Measurements from ENCODE around the gene LNP1.
A peak's percentile ranks its signal among the peaks of the same experiment; 100 is the strongest.
"Not testable (repeated sequence)": the region's sequence is repeated elsewhere in the genome, so short reads cannot be mapped to it uniquely, and the experiment has no call there.

LNP1 gene, protein sequence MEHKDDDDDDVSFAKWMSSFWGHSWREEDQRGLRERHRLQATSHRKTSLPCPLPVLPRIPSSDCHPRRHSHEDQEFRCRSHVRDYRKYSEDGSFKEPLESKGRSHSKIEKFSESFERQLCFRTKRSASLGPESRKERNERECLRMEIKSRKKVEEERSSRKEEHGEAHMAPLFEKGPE

DNA sequence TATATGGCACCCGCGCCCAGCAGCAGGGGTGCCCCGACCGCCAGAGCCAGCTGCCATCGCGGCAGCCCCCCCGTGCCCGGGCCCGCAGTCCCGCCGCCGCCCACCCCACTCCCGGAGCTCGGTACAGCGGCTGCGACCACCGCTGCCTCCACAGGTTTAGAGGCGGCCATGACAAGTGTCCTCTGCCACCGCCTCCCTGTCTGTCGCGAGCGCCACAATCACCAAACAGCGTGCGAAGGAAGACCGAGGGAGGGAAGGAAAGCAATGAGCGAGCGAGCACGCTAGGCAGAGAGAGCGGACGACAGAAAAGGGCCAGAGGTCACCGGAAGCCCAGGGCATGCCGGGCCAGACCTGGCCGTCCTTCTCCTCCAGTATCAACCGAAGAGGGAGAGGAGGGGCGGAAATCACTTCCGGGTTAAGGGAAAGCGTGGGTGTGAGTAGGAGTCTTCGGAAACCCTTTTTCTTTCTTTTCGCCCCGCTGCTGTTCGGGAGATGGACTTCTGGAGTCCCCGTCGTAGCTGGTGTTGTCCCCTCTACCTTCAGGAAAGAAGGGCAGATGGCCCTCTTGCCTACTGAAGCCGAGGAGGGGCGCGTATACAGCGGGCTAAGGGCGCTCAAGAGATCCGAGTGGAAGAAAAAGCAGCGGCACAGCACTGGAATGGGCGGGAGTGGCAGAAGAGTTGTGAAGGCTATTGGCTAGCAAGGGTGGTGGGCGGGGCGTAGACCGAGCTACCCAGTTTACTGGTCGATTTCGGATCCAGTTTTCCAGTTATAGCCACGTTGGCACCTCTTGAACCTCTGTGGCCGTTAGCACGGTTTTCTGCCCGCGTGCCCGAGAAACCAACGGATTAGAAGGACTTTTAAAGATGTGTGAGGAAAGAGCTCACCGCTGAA, at the start of gene LNP1, which contains the start of gene TOMM70:
Gene LNP1, plus strand, starts transcription at position 760 of the 894 bp plus-strand sequence. CDS start 28,191 bp downstream, outside the sequence.
Gene TOMM70, minus strand, starts transcription at position 310 of the 894 bp plus-strand sequence. Its CDS starts 140 bp downstream, at position 170.
- peak; percentile 96 for DNase-seq

DNA sequence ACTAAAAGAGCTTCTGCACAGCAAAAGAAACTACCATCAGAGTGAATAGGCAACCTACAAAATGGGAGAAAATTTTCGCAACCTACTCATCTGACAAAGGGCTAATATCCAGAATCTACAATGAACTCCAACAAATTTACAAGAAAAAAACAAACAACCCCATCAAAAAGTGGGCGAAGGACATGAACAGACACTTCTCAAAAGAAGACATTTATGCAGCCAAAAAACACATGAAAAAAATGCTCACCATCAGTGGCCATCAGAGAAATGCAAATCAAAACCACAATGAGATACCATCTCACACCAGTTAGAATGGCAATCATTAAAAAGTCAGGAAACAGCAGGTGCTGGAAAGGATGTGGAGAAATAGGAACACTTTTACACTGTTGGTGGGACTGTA, 49.6 kb upstream of the LNP1 start:
- DNase-seq = not testable (repeated sequence)

DNA sequence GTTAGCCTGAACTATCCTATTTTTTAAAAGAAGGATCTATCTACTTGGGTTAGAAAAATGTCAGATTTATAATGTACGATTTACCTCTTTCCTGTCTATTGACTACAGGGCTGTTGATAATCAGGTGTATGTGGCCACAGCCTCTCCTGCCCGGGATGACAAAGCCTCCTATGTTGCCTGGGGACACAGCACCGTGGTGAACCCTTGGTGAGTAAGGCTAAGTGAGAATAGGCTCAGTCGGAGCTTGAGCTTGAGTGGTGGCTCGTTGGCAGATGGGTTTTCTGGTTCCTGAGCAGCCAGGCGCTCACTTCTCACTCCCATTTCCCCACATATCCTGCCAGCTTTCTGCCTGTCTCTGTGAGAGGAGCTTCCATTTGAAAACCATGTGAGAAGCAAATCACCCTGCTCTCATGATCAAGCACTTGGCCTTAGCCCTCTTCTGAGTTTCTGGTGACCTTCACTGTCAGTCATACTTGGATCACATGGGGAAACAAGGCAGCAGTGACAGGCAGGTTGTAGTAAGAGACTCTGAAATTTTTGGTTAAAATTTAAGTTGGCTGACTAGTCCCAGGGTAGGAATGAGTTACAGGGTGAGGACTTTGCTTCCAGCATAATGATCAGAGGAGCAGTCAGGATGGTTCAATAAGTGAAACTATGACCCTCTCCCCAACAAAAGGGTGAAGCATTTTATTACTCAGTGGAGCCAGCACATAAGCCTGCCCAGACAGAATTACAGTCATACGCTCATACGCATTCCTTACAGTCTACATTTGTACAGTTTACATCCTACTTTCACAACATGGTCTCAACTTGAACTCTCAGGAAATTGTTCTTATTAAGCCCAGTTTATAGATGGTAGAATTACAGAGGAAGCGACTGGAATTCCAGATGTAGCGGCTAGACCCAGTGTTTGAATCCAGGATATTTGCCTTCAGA, 48.8 kb upstream of the LNP1 start:
- DNase-seq = no peak

DNA sequence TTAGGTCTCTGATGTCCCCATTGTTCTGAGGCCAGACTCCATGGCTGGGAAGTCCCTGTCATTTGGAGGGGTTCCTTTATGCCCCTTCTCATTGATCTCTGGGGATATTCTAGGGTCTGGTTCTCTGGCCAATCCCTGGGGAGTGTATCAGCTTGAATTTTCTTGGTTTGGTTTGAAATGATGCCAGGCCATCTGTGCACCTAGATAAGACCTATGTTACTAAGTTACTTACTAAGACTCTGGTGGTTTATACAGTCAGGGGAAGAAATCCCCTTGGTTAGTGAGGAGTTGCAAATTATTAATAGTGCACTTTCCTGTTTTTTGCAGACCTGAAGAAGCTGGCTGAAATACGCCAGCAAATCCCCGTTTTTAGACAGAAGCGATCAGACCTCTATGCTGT, 46.5 kb upstream of the LNP1 start:
- no peak for DNase-seq

DNA sequence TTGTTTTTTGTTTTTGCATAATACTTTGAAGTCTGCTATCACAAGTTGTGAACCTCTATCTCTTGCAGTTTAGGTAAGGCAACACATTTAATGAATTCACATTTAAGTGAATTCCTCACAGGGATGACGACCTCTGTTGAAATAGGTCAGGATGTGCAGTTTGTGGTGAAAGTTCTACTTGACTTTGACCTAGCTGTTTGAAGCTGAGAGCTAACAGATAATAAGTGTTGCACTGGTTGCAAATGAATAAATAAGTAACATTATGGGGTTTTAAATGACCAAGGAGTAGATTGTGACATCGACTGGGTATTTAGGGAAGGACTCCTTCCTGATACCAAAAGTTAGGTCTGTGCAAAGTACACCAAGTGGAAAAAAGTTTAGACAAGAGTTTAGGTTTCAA, 42.9 kb upstream of the LNP1 start:
- DNase-seq = no peak

DNA sequence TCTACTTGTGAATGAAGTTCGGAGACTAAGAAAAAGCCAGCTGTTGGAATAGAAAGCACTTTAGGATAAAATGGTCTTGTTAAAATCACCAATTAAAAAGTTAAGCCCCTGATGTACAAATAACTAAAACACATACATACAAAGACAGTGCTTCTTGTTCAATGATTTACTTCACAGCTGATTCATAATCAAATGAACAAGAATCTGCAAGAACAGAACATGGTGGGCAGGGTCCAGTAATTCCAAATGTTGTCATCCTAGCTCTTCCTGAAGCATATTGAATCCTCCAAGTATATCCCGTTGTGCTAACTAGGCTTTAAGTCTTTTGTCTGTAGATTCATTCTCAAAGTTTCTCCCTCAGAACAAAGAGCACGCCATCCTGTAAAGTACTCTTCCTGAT, 42.3 kb upstream of the LNP1 start:
- DNase-seq = no peak

DNA sequence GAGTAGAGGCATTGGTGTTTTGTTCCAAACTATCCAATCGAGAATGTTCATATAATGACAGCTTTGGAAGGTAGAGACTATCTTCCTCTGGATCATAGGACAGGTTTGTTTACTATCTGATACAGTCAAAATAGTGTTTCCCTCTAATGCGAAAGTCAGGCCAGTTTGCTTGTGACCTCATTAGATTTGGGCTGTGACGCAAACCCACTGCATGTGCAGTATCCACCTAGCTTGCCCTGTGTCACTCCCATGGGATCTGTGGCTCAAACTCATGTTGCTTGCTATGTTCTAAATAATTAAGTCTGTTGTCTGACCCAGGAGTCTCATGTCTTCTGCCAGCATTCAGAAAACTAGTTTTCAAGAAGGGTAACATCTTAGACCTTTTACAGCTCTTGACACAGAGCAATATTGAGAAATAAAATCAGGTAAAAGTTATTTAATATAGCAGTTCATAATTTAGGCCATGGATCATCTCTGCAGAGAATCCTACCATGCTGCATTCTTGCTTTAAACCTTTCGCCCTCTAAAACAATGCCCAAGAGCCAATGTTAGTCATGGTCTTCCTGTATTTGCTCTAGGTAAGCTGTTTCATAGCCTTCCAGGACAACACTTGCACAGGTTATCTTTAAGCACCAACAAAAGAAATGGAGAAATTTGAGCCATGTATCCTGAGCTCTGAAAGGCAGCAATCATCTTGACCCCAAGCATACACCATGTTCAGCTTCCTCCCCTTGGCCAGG, 40.4 kb upstream of the LNP1 start:
- no peak for DNase-seq

DNA sequence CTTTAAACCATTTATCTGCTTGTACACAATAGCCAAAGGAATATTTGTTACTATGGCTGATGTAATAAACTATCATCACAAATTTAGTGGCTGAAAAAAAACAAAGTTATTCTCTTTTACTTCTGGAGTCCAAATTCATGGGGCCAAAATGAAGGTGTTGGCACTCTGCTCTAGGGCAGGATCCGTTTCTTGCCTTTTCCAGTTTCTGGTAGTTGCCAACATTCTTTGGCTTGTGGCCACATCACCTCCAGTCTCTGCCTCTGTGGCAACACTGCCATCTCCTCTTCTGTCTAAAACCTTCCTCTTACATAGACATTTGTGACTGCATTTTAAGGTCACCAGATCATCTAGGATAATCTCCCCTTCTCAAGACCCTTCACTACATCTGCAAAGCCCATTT, 39.4 kb upstream of the LNP1 start:
- no peak for DNase-seq

DNA sequence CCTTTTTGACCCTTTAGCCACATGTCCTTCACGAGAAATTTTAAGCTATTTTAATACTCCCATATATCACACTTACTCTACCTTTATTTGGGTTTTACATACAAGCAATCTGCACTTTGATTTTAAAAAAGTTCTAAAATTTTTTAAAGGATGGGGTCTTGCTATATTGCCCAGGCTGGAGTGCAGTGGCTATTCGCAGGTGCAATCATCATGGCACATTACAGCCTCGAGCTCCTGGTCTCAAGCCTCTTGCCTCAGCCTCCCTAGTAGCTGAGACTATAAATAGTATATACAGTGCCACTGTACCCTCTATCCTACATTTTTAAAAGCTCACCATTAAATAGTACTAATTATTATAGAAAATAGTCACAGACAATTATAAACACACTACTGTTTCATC, 36.9 kb upstream of the LNP1 start:
- DNase-seq = no peak

DNA sequence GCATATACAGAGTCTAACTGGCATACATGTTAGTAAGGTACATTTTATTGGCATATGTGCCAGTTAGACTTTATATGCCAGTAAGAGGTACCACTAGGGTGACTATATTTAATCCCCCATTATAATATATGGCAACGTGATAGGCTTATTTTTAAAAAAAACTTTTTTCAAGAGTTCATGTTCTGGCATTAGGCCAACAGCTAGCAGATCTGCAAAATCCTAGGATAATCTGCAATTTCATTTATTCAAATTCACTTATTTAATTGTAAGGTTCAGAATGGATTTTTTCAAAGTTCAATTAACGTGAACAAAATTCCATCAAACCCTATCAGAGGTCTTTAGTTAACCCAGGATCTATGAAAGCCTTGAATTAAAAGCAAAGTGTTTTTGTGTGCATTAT, 34.9 kb upstream of the LNP1 start:
- DNase-seq = no peak

DNA sequence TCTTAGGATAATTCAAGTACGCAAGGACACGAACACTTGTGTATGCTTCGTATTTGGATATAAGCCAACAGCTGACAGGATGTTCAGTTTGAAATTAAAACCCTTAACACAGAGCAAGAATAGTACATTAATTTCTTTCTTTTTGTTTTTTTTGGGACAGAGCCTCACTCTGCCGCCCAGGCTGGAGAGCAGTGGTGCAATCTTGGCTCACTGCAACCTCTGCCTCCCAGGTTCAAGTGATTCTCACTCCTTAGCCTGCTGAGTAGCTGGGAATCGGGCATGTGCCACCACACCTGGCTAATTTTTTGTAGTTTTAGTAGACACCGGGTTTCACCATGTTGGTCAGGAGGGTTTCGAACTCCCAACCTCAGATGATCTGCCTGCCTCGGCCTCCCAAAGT, 32.9 kb upstream of the LNP1 start:
- DNase-seq = no peak

DNA sequence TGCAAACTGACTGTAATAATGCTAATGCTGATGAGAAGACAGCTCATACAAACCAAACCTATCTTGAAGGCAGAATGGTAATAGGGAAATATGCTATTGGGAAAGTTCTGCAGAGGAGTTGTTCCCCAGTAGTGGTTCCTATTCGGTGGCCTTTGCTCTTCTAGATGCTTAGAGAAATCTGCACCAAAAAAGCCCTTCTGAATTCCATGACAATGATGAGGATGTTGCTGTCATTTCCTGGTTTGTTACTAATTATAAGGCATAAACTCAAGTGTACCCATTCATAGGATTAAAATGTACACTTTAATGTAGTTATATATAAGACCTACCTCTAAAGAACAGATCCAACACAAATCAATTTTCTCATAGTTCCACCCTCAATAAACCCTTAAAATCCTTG, 30.6 kb upstream of the LNP1 start:
- no peak for DNase-seq

DNA sequence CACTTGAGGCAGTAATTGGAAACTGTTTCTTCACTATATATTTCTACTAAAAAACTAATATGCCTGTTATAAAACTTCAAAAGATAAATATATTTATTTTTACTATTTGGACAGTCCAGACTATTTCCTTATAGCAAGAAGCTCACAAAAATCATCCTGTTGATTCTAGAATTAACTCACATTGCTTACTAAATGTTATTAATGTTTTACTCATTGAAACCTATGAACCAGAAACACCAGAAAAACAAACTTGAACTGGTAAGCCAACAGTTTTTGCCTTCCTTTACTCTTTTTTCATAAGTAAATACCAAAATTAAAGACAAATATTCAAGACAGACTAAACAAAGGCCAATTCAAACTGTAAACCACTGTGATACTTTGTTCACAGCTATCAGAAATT, 26.8 kb upstream of the LNP1 start:
- no peak for DNase-seq

DNA sequence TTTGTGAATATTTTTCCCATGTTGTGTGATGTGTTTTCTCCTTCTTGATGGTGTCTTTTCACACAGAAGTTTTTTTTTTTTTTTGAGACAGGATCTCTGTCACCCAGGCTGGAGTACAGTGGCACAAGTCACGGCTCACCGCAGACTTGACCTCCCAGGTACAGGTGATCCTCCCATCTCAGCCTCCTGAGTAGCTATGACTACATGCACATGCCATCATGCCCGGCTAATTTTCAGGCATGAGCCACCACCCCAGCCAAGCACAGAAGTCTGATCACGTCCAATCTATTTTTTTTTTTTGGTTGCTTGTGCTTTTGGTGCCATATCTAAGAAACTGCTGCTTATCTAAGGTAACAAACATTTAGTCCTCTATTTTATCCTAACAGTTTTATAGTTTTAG, 25.0 kb upstream of the LNP1 start:
- no peak for DNase-seq

DNA sequence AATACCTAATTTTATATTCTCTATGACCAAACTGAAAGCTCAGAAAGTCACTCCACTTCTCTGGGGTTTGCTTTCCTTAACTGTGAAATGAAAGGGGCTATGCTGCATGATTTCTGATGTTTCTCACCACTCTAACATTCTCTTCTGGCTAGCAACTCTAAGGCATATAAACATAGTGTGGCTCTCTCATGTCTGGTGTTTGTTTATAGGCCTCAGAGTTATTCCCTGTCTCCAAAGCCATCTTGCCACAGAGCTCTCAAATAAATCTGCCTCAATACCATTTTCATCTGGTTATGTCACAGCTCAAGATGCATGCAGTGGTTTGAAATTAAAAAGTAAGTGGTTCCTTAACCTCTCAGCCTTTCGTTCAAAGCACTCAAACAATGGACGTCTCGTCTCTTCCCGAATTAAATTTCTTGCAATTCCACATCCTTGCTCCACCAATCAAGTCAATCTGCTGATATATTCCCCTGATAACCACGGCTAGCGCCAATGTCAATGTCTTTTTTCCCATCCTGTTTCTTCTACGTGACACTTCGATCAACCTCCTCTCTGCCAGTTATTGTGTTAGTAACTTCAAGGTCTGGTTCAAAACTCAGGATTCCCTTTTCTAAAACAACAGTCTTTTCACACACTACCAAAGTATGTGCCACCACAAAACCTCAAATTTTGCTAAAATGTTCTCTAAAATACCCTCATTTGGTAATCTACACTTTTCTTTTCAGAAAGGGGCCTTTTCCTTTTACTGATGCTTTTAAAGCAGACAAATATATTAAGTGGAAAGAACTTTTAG, 16.4 kb upstream of the LNP1 start:
- DNase-seq = no peak

DNA sequence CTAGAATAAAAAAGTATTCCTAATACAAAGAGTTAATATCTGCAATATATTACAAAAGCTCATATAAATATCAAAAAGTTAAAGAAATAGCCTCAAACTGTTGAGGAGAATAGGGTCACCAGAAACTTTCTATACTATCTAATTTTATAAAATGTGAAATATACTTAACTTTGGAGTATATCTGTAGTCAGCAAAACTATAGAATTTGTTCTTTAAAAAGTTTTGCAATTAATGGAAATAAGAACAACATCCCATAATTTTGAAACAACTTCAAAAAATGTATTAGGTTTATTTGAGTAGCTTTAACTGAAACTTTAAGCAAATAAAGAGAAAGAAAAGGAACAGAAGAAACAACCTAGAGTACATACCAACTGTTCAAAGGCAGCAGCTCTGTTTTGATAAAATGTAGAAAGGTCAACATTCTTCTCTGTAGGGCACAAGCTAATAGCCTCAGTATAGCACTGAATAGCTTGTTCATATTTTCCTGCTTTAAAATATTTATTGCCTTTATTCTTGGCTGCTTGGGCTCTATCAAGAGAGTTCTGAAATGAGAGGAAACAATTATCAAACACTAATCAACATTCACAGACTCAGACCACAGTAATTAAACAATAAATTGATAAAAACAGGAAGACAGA, 14.8 kb upstream of the LNP1 start:
- DNase-seq = no peak

DNA sequence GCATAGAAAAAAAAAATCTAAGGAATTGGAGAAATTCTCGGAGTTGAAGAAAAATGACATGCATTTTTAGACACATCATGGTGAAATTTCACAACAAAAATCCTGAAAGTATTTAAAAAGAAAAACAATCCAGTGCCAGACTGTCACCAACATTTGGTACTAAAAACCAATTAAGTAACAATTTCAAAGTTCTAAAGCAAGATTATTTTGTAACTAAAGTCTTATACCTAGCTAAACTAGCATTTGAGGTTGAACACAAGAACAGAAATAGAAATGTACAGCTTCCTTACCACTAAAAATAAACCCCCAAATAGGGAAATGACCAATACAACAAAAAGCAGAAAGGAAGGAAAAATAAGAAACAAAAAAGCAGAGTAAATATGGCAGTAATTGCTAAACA, 12.3 kb upstream of the LNP1 start:
- DNase-seq = no peak

DNA sequence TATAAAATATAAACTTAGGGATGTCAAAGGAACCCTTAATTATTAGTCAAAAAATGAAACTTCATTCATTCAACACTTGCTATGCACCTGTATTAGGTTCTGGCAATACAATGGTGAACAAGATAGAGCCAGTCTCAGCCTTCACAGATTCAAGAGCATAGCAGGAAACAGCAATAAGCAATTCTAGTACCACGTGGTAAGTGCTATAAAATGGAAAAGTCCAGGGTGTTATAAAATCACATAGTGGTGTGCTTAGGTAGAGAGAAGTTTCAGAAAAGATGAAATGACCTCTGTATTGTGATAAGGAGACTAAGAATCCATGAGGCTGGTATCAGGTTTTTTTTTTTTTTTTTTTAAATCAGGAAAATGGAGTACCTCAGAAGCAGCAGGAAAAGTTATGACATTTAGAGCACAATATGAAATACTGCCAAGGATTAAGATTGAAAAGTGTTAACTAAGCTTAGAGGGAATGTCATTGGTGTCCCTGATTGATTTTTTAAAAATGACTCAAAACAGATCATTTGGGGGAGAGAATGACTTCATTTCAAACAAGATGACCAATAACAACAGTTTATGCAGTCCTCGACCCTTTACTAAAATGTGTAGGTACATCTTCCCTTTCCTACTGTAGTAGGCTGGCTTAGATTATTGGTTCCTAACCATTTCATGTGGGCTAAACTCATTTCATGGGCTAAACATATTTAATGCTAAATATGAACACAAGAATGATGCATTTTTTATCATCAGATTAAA, 5.5 kb upstream of the LNP1 start:
- DNase-seq = no peak

DNA sequence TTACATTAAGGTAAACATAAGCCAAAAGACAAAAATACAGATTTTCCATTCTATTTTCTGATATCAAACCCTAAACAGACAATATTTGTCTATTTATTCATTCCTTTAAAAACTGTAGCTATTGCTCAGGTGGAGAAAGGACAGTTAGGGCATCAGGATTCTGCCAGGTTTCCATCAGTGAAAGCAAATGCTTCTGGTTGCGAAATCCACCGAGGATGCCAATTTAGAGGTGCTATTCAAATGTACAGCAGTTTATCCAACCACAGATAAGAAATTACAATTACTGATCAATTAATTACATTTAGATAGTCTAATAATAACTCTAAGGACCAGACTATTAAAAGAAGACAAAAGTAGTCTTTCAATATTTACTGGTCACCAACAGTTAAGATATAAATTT, 4.4 kb upstream of the LNP1 start:
- DNase-seq = no peak

DNA sequence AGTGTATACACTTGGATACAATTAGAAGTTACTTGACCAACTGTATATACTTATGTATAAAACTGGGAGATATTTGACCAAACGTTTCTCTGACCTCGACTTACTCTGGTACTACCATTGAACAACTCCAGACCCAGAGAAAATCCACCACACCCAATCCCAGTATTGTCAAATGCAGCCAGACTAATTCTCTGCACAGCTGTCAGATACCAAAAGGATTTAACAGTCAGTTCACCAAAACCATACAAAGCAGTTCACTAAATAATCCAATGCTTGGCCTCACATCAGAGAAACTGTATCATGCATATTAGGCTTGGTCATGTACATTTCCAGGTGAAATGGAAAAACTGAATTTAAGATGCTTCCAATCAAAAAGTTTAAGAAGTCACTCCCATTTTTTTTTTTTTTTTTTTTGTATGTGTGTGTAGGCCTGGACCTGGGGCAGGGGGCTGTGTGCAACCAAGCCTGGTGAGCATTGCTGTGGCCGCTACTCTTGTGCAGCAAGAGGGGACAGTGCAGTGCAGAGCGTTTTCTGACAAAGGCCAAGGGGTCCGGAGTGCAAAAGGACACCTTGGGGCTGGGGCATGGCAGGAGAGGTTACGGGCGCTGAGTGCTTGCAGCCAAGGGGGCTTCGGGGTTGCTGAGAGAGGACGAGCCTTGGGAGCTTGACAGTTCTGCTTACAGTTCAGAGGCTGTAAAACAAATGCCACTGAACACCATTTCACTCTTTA, 1.8 kb upstream of the LNP1 start:
- DNase-seq = no peak
